ENCODE results near the gene GFI1B. TPM values are rescaled to one million over a fixed set of nuclear protein-coding genes. Genes with fewer than 3 reads are reported as not detected.
A peak's percentile ranks its signal among the peaks of the same experiment; 100 is the strongest.

The GFI1B gene
- total and polyA plus RNA-seq, 4 experiments from 2014 or later = not detected

DNA sequence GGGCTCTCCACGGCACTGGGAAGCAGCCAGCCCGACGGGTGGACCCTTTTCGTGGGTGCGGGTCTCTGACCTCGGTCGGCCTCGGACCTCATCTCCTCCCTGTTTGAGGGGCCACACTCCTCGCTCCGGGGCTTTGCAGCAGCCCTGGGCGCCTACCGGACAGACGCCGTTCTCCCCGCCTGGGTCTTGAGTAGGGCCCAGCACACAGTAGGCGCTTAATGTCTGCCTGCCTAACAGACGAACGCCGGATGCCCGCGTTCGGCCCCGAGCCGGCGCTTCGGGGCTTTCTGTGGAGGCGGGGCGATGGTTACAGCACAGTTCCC, 51.5 kb downstream of the GFI1B start:
- ChIA-PET CTCF (ENCODE audit: partially characterized antibody) (interaction anchor here (0.6 to 5.1 kb wide), 10 partner anchors 7 to 386 kb away, joined by 3 to 35 read pairs (median 4); no protein-coding TSS in a partner anchor), POLR2A (ENCODE audit: partially characterized antibody) (interaction anchor here (0.8 to 4.1 kb wide), 24 partner anchors 8 to 1134 kb away, joined by 3 to 59 read pairs (median 6); partner anchors contain the start of genes DDX31, GTF3C4, RALGDS and RNU6ATAC)
- Mint-ChIP-seq H3K9me3 (no peaks in the 10 kb centered on the region), H3K4me3 (peak overlapping the region; percentile 93 to 99 (median 98)), H3K36me3 (peaks cover 0 to 30% of the 10 kb centered on the region in 2 donors), H3K27ac (peak overlapping the region; percentile 94 to 99 (median 98)), H3K27me3 (no peaks in the 10 kb centered on the region), H3K4me1 (peaks cover 17 to 69% (median 46%) of the 10 kb centered on the region in 4 donors)
- H3K27ac ChIP-seq (ENCODE audit: low read depth, low read length) = peak overlapping the region; percentile 83
- H3K4me3 ChIP-seq (ENCODE audit: low read length in 2 of 2) = peak overlapping the region; percentile 84
- DNase-seq = peak in 1 of 5 donors; percentile 17
- no peaks in the 10 kb centered on the region for H3K27me3 ChIP-seq (ENCODE audit: insufficient read depth, low read length)
- intact Hi-C loops (cut with micrococcal nuclease) = loop anchor here (1.0 to 10.0 kb wide), 2 partner anchors 114 to 155 kb away; no protein-coding TSS in a partner anchor
- no peaks in the 10 kb centered on the region for H3K9me3 ChIP-seq (ENCODE audit: control insufficient read depth in 1 of 2, low read length in 2 of 2)
- H3K4me1 ChIP-seq (ENCODE audit: insufficient read depth, low read length) = peaks cover 27% of the 10 kb centered on the region
- H3K36me3 ChIP-seq (ENCODE audit: insufficient read depth, low read length) = no peaks in the 10 kb centered on the region

DNA sequence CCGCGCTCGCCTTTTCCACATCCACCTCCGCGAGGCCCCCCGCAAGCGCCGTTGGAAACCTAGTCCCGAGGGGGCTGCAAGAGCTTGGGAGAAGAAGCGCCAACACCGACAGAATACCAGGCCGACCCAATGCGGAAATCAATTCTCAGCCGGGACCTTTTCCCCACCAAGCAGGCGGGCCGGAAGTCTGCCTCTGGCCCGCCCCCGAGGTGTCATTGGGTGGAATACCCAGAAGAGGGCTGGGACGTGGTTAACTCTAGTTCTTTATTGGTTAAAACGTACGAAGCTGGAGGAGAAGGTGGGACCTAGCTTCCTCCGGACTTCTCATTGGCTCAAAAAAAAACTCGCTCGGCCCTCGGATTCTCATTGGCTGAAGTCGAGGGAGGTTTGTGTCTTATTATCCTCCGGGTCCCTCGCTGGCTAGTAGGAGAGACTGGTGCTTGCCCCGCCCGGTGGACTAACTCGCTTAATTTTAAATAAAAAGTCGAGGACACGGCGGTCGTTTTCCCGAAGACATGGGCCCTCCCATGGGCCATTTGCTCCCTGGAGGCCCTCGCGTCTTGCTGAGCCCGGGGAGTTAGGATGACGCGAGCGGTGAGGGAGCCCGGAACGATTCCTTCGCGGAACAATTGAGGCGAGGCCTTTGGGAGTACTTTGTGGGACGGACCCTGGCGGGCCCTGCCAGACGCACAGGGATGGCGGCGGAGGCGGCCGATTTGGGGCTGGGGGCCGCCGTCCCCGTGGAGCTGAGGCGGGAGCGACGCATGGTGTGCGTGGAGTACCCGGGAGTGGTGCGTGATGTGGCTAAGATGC, 52.0 kb downstream of the GFI1B start, which contains the start of gene GTF3C5:
Gene GTF3C5 (plus strand): TSS at position 681 of the 813 bp plus-strand sequence. CDS start 15 bp downstream, at position 696.
- Mint-ChIP-seq H3K27ac (peak within 1 kb of the TSS; percentile 94 to 99 (median 98)), H3K36me3 (peaks cover 0 to 30% of the 10 kb centered on the region in 2 donors), H3K9me3 (no peaks in the 10 kb centered on the region), H3K27me3 (no peaks in the 10 kb centered on the region), H3K4me1 (peaks cover 17 to 69% (median 47%) of the 10 kb centered on the region in 4 donors), H3K4me3 (peak within 1 kb of the TSS; percentile 93 to 99 (median 98))
- H3K27ac ChIP-seq (ENCODE audit: low read depth, low read length) = peak within 1 kb of the TSS; percentile 83
- peak; percentile 94 to 97 (median 95) for DNase-seq
- POLR2A ChIA-PET (ENCODE audit: partially characterized antibody) = interaction anchor here (0.6 to 4.1 kb wide), 32 partner anchors 8 to 1352 kb away, joined by 3 to 59 read pairs (median 4); partner anchors contain the start of genes DDX31, GTF3C4, MED22 and RALGDS
- no peaks in the 10 kb centered on the region for H3K27me3 ChIP-seq (ENCODE audit: insufficient read depth, low read length)
- H3K9me3 ChIP-seq (ENCODE audit: control insufficient read depth in 1 of 2, low read length in 2 of 2) = no peaks in the 10 kb centered on the region
- H3K4me3 ChIP-seq (ENCODE audit: low read length in 2 of 2) = peak within 1 kb of the TSS; percentile 84 to 97
- CTCF ChIA-PET (ENCODE audit: partially characterized antibody) = interaction anchor here (0.6 to 5.1 kb wide), 10 partner anchors 7 to 385 kb away, joined by 3 to 35 read pairs (median 4); no protein-coding TSS in a partner anchor
- intact Hi-C loops (cut with micrococcal nuclease) = loop anchor here (1.0 kb wide), 1 partner anchor 114 kb away; no protein-coding TSS in a partner anchor
- peaks cover 27% of the 10 kb centered on the region for H3K4me1 ChIP-seq (ENCODE audit: insufficient read depth, low read length)
- no peaks in the 10 kb centered on the region for H3K36me3 ChIP-seq (ENCODE audit: insufficient read depth, low read length)

DNA sequence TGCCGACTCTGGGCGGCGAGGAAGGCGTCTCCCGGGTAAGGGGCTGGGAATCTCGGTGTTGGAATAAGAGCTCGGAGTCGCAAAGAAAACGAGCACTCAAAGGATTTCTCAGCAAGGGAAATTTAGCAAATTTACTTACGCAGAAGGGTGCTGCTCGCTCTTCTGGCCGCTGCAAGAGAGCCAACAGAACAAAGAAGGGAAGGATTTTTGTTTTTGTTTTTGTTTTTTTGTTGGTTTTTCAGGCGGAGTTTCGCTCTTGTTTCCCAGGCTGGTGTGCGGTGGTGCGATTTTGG, 52.6 kb downstream of the GFI1B start:
- no peak for DNase-seq
- Mint-ChIP-seq H3K4me3 (peak overlapping the region; percentile 93 to 99 (median 98)), H3K36me3 (peaks cover 0 to 33% of the 10 kb centered on the region in 2 donors), H3K27me3 (no peaks in the 10 kb centered on the region), H3K27ac (peak overlapping the region; percentile 94 to 99 (median 98)), H3K4me1 (peaks cover 20 to 72% (median 49%) of the 10 kb centered on the region in 4 donors), H3K9me3 (no peaks in the 10 kb centered on the region)
- intact Hi-C loops (cut with micrococcal nuclease) = no loop called here
- H3K4me3 ChIP-seq (ENCODE audit: low read length in 2 of 2) = peak overlapping the region; percentile 84 to 97
- no peaks in the 10 kb centered on the region for H3K27me3 ChIP-seq (ENCODE audit: insufficient read depth, low read length)
- CTCF ChIA-PET (ENCODE audit: partially characterized antibody) = interaction anchor here (1.2 to 5.1 kb wide), 6 partner anchors 8 to 119 kb away, joined by 4 to 35 read pairs (median 6); no protein-coding TSS in a partner anchor
- H3K36me3 ChIP-seq (ENCODE audit: insufficient read depth, low read length) = no peaks in the 10 kb centered on the region
- H3K27ac ChIP-seq (ENCODE audit: low read depth, low read length) = peak overlapping the region; percentile 83
- peaks cover 27% of the 10 kb centered on the region for H3K4me1 ChIP-seq (ENCODE audit: insufficient read depth, low read length)
- POLR2A ChIA-PET (ENCODE audit: partially characterized antibody) = interaction anchor here (0.7 to 4.1 kb wide), 21 partner anchors 9 to 676 kb away, joined by 3 to 59 read pairs (median 6); partner anchors contain the start of genes SETX and TSC1
- no peaks in the 10 kb centered on the region for H3K9me3 ChIP-seq (ENCODE audit: control insufficient read depth in 1 of 2, low read length in 2 of 2)

DNA sequence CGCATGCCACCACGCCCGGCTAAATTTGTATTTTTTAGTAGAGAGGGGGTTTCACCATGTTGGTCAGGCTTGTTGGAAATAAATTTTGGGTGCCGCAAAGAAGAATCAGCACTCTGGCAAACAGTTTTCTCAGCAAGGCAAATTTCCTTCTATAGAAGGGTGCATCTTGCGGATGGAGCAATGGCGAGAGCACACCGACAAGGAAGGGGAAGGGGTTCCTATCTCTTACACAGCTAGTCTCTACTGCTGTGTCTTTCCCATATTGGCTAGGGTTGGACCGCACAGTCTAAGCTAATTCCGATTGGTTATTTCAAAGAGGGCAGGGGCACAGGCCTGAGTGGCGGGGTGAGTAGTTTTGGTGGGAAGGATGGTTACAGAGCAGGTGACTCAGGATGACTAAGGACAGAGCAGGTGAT, 53.0 kb downstream of the GFI1B start:
- H3K27ac Mint-ChIP-seq = peak overlapping the region; percentile 7 to 99 (median 97)
- no peaks in the 10 kb centered on the region for H3K36me3 ChIP-seq (ENCODE audit: insufficient read depth, low read length)
- peak overlapping the region; percentile 84 to 97 for H3K4me3 ChIP-seq (ENCODE audit: low read length in 2 of 2)
- peak overlapping the region; percentile 83 for H3K27ac ChIP-seq (ENCODE audit: low read depth, low read length)
- H3K4me3 Mint-ChIP-seq = peak overlapping the region; percentile 93 to 99 (median 98)
- H3K27me3 ChIP-seq (ENCODE audit: insufficient read depth, low read length) = no peaks in the 10 kb centered on the region
- H3K9me3 Mint-ChIP-seq = no peaks in the 10 kb centered on the region
- H3K27me3 Mint-ChIP-seq = no peaks in the 10 kb centered on the region
- H3K9me3 ChIP-seq (ENCODE audit: control insufficient read depth in 1 of 2, low read length in 2 of 2) = no peaks in the 10 kb centered on the region
- H3K4me1 ChIP-seq (ENCODE audit: insufficient read depth, low read length) = peaks cover 27% of the 10 kb centered on the region
- ChIA-PET POLR2A (ENCODE audit: partially characterized antibody) (interaction anchor here (0.7 to 4.1 kb wide), 19 partner anchors 9 to 676 kb away, joined by 3 to 59 read pairs (median 6); partner anchors contain the start of genes SETX and TSC1), CTCF (ENCODE audit: partially characterized antibody) (interaction anchor here (0.8 to 5.1 kb wide), 7 partner anchors 8 to 154 kb away, joined by 3 to 35 read pairs (median 7); no protein-coding TSS in a partner anchor)
- H3K4me1 Mint-ChIP-seq = peaks cover 21 to 76% (median 49%) of the 10 kb centered on the region in 4 donors
- H3K36me3 Mint-ChIP-seq = peaks cover 0 to 34% of the 10 kb centered on the region in 2 donors
- intact Hi-C loops (cut with micrococcal nuclease) = no loop called here
- no peak for DNase-seq

DNA sequence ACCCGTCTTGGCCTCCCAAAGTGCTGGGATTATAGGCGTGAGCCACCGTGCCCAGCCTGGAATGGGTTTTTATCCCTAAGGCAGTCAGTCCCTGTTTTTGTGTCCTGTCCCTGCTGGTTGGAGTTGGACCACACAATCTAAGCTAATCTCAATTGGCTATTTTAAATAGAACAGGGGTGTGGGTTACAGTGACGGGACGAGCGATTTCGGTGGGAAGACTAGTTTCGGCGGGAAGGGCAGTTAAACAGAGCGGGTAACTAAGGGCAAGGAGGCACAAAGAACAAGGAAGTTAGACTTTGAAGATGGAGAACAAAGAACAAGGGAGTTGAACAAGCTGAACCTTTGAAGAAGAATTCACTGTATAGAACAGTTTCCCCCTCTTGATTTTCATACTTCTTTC, 53.7 kb downstream of the GFI1B start:
- H3K36me3 Mint-ChIP-seq = peaks cover 0 to 39% of the 10 kb centered on the region in 2 donors
- ChIA-PET CTCF (ENCODE audit: partially characterized antibody) (interaction anchor here (0.8 to 5.1 kb wide), 5 partner anchors 9 to 154 kb away, joined by 3 to 35 read pairs (median 7); no protein-coding TSS in a partner anchor), POLR2A (ENCODE audit: partially characterized antibody) (interaction anchor here (1.3 to 4.1 kb wide), 5 partner anchors 9 to 113 kb away, joined by 3 to 59 read pairs (median 15); partner anchors contain the start of gene TSC1)
- peak overlapping the region in 5 of 7 donors; percentile 57 to 98 (median 96) for H3K27ac Mint-ChIP-seq
- H3K27me3 Mint-ChIP-seq = no peaks in the 10 kb centered on the region
- DNase-seq = no peak
- no peaks in the 10 kb centered on the region for H3K36me3 ChIP-seq (ENCODE audit: insufficient read depth, low read length)
- intact Hi-C loops (cut with micrococcal nuclease) = no loop called here
- H3K4me1 Mint-ChIP-seq = peaks cover 21 to 80% (median 48%) of the 10 kb centered on the region in 4 donors
- peak overlapping the region; percentile 93 to 99 (median 98) for H3K4me3 Mint-ChIP-seq
- no peak overlapping the region for H3K4me3 ChIP-seq (ENCODE audit: low read length in 2 of 2)
- no peaks in the 10 kb centered on the region for H3K9me3 Mint-ChIP-seq
- no peaks in the 10 kb centered on the region for H3K9me3 ChIP-seq (ENCODE audit: control insufficient read depth in 1 of 2, low read length in 2 of 2)
- no peaks in the 10 kb centered on the region for H3K27me3 ChIP-seq (ENCODE audit: insufficient read depth, low read length)
- no peak overlapping the region for H3K27ac ChIP-seq (ENCODE audit: low read depth, low read length)
- peaks cover 27% of the 10 kb centered on the region for H3K4me1 ChIP-seq (ENCODE audit: insufficient read depth, low read length)

DNA sequence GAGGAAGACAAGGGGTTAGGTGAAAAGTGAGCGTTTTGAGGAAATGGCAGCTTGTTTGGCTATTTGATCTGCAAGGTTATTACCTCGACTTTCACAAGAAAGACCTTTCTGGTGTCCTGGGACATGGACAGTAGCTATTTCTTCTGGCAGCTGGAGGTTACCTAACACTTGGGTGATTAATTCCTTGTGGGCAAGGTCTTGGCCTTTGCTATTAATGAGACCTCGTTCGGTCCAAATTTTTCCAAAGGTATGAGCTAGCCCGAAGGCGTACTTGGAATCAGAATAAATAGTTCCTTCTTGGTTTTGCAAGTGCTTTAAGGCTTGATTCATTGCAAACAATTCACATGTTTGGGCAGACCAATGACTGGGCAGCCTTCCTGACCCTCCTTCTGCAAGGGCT, 57.2 kb downstream of the GFI1B start:
- H3K4me1 Mint-ChIP-seq = peaks cover 23 to 64% (median 35%) of the 10 kb centered on the region in 4 donors
- H3K4me3 ChIP-seq (ENCODE audit: low read length in 2 of 2) = no peak overlapping the region
- no peaks in the 10 kb centered on the region for H3K27me3 Mint-ChIP-seq
- ChIA-PET POLR2A (ENCODE audit: partially characterized antibody) (no interaction called here), CTCF (ENCODE audit: partially characterized antibody) (interaction anchor here (1.0 to 2.1 kb wide), 4 partner anchors 14 to 145 kb away, joined by 3 to 10 read pairs (median 4); no protein-coding TSS in a partner anchor)
- no peak for DNase-seq
- H3K4me3 Mint-ChIP-seq = no peak overlapping the region
- no peak overlapping the region for H3K27ac ChIP-seq (ENCODE audit: low read depth, low read length)
- H3K36me3 ChIP-seq (ENCODE audit: insufficient read depth, low read length) = no peaks in the 10 kb centered on the region
- intact Hi-C loops (cut with micrococcal nuclease) = no loop called here
- H3K4me1 ChIP-seq (ENCODE audit: insufficient read depth, low read length) = peaks cover 21% of the 10 kb centered on the region
- peaks cover 0 to 39% of the 10 kb centered on the region in 2 donors for H3K36me3 Mint-ChIP-seq
- H3K9me3 ChIP-seq (ENCODE audit: control insufficient read depth in 1 of 2, low read length in 2 of 2) = no peaks in the 10 kb centered on the region
- no peaks in the 10 kb centered on the region for H3K9me3 Mint-ChIP-seq
- H3K27ac Mint-ChIP-seq = no peak overlapping the region
- H3K27me3 ChIP-seq (ENCODE audit: insufficient read depth, low read length) = no peaks in the 10 kb centered on the region
